Tibial nerve (tissue), 3 donors: Measurements from ENCODE around the gene PHACTR1.
"Not testable (repeated sequence)": the region's sequence is repeated elsewhere in the genome, so short reads cannot be mapped to it uniquely, and the experiment has no call there.

ENCODE experiments used
- POLR2A ChIP-seq, 2 donors: fragments of 450-650 bp; IDR thresholded peaks; one replicate each; pipeline ENCODE4 v1.6.1; 2017; ENCODE audit warnings: antibody characterized with exemption in 2 of 2, mild to moderate bottlenecking in 2 of 2, moderate library complexity in 2 of 2
- TF ChIP-seq, protein P1 (sequence below), 5 experiments: fragments of 200-600 bp in 3 of 5; fragments of 450-650 bp in 2 of 5; sonication (generic) in 3 of 5; IDR thresholded peaks; one replicate each; pipeline ENCODE4 v1.5.1; 2016 to 2019; ENCODE audit warnings: antibody characterized with exemption in 5 of 5, mild to moderate bottlenecking in 3 of 5, moderate library complexity in 2 of 5

DNA sequence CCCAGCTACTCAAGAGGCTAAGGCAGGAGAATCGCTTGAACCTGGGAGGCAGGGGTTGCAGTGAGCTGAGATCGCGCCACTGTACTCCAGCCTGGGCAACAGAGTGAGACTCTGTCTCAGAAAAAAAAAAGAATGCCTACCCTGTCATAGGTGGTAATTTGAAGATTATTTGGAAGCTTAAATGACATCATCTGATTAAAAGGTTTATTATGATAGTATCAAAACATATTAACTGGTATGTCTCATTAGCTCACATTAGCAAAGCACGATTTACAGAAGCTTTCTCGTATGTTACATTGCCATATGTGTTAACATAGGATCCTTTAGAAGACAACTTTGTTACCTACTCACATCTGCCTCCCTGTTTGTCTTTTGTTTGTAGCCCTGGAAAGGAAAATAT is 443.3 kb downstream of the PHACTR1 start:
- TF ChIP-seq, protein P1, sequence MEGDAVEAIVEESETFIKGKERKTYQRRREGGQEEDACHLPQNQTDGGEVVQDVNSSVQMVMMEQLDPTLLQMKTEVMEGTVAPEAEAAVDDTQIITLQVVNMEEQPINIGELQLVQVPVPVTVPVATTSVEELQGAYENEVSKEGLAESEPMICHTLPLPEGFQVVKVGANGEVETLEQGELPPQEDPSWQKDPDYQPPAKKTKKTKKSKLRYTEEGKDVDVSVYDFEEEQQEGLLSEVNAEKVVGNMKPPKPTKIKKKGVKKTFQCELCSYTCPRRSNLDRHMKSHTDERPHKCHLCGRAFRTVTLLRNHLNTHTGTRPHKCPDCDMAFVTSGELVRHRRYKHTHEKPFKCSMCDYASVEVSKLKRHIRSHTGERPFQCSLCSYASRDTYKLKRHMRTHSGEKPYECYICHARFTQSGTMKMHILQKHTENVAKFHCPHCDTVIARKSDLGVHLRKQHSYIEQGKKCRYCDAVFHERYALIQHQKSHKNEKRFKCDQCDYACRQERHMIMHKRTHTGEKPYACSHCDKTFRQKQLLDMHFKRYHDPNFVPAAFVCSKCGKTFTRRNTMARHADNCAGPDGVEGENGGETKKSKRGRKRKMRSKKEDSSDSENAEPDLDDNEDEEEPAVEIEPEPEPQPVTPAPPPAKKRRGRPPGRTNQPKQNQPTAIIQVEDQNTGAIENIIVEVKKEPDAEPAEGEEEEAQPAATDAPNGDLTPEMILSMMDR (IDR thresholded peaks at IDR 0.05), result not testable (repeated sequence)
- TF ChIP-seq POLR2A (IDR thresholded peaks at IDR 0.05), result not testable (repeated sequence)
